ENCODE data around the gene SMAGP.
"Not testable (repeated sequence)": the region's sequence is repeated elsewhere in the genome, so short reads cannot be mapped to it uniquely, and the experiment has no call there.

The SMAGP gene

DNA sequence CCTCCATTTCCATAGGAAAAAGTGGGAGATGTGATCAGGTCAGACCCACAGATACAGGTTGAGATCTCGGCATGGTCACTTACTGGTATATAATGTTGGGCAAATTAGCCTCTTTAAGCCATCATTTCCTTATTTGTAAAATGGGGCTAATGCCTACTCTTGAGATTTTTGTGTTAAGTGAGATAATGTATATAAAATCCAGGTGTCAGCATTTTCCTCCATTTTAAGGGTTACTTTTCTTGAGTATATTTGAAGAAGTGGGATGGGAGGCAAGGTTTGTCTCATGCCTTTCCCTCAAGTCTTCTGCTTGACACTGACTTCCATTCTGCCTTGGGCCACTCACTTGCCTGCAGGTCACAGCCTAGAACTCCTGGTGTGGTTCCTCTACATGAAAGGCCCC, 42.3 kb downstream of the SMAGP start:
- H3K4ac ChIP-seq (ENCODE audit: low read depth, low read length), result no peak overlapping the region
- H2BK120ac ChIP-seq (ENCODE audit: insufficient read depth, low read length, poor library complexity), result no peak overlapping the region
- no peaks in the 10 kb centered on the region for H3K27me3 ChIP-seq (ENCODE audit: insufficient read depth, low read length)
- H4K8ac ChIP-seq (ENCODE audit: low read depth, low read length), result no peak overlapping the region
- no peaks in the 10 kb centered on the region for H3K79me1 ChIP-seq (ENCODE audit: low read length)
- H2BK12ac ChIP-seq (ENCODE audit: low read length), result no peak overlapping the region
- no peaks in the 10 kb centered on the region for H3K36me3 ChIP-seq (ENCODE audit: control insufficient read depth in 1 of 2, insufficient read depth in 2 of 2, low read length in 2 of 2)
- no peak overlapping the region for H2AK5ac ChIP-seq (ENCODE audit: low read length)
- no peak overlapping the region for H3K23ac ChIP-seq (ENCODE audit: low read length)
- WGBS (ENCODE audit: extremely low coverage, insufficient coverage, insufficient read length), result no CpG with 5 or more reads among the region's 1 CpG
- DNase-seq, result no peak
- no peaks in the 10 kb centered on the region for H3K4me1 ChIP-seq (ENCODE audit: control insufficient read depth in 1 of 2, insufficient read depth in 2 of 2, low read length in 2 of 2)
- H3K18ac ChIP-seq (ENCODE audit: low read length), result no peak overlapping the region
- no peak overlapping the region for H3K27ac ChIP-seq (ENCODE audit: low read depth, low read length)
- no peak overlapping the region for H3K9ac ChIP-seq (ENCODE audit: low read length)
- no peak overlapping the region for H3K14ac ChIP-seq (ENCODE audit: low read length)
- no peak overlapping the region for H3K4me2 ChIP-seq (ENCODE audit: low read length)
- H2AFZ ChIP-seq (ENCODE audit: insufficient read depth, low read length, poor library complexity), result no peak overlapping the region
- H3K9me3 ChIP-seq (ENCODE audit: insufficient read depth, low read depth, low read length), result peaks cover 3% of the 10 kb centered on the region
- H2BK5ac ChIP-seq (ENCODE audit: low read depth, low read length, poor library complexity), result no peak overlapping the region
- H4K12ac ChIP-seq (ENCODE audit: low read depth, low read length), result no peak overlapping the region
- no peak overlapping the region for H4K91ac ChIP-seq (ENCODE audit: low read depth, low read length)
- no peaks in the 10 kb centered on the region for H3K79me2 ChIP-seq (ENCODE audit: control insufficient read depth, insufficient read depth, low read length, poor library complexity)
- no peak overlapping the region for H3K4me3 ChIP-seq (ENCODE audit: low read depth, low read length)

GRCh38 chr12:51227112-51227511, 43.1 kb downstream of the SMAGP start:
- H2BK5ac ChIP-seq (ENCODE audit: low read depth, low read length, poor library complexity); H3K4me1 ChIP-seq (ENCODE audit: control insufficient read depth in 1 of 2, insufficient read depth in 2 of 2, low read length in 2 of 2); H4K91ac ChIP-seq (ENCODE audit: low read depth, low read length); H3K27me3 ChIP-seq (ENCODE audit: insufficient read depth, low read length); H3K4me2 ChIP-seq (ENCODE audit: low read length); H3K23ac ChIP-seq (ENCODE audit: low read length); H3K79me1 ChIP-seq (ENCODE audit: low read length); H3K79me2 ChIP-seq (ENCODE audit: control insufficient read depth, insufficient read depth, low read length, poor library complexity); H3K27ac ChIP-seq (ENCODE audit: low read depth, low read length); H3K4ac ChIP-seq (ENCODE audit: low read depth, low read length); H2BK12ac ChIP-seq (ENCODE audit: low read length); H3K4me3 ChIP-seq (ENCODE audit: low read depth, low read length); H2AK5ac ChIP-seq (ENCODE audit: low read length); H4K12ac ChIP-seq (ENCODE audit: low read depth, low read length); H3K36me3 ChIP-seq (ENCODE audit: control insufficient read depth in 1 of 2, insufficient read depth in 2 of 2, low read length in 2 of 2); H3K14ac ChIP-seq (ENCODE audit: low read length); H3K18ac ChIP-seq (ENCODE audit: low read length); H3K9ac ChIP-seq (ENCODE audit: low read length); H3K9me3 ChIP-seq (ENCODE audit: insufficient read depth, low read depth, low read length); H4K8ac ChIP-seq (ENCODE audit: low read depth, low read length); H2BK120ac ChIP-seq (ENCODE audit: insufficient read depth, low read length, poor library complexity): not testable (repeated sequence)
- H2AFZ ChIP-seq (ENCODE audit: insufficient read depth, low read length, poor library complexity), result peak overlapping the region; percentile 40
- WGBS (ENCODE audit: extremely low coverage, insufficient coverage, insufficient read length), result no CpG with 5 or more reads among the region's 5 CpGs
- DNase-seq, result peak in 1 of 2 donors; percentile 48

DNA sequence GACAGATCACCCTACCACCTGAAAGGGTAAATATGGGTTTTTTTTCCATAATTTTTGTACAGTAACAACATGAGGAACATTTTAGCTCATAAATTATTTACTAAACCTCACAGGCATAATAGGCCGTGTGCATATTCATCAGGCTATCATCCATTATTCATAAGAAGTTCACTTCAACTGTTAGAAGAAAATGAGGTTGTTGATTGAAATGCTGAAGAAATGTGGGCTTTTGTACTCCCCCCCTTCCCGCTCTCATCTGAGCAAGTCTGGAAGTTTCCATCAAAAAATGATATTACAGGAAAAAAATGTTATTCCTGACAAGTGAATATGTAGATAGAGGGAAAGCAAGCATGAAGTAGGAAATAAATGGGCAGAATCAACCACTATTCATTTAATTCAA, 44.4 kb downstream of the SMAGP start:
- DNase-seq, result no peak
- no peaks in the 10 kb centered on the region for H3K79me1 ChIP-seq (ENCODE audit: low read length)
- no peak overlapping the region for H3K4me2 ChIP-seq (ENCODE audit: low read length)
- H3K79me2 ChIP-seq (ENCODE audit: control insufficient read depth, insufficient read depth, low read length, poor library complexity), result no peaks in the 10 kb centered on the region
- WGBS (ENCODE audit: extremely low coverage, insufficient coverage, insufficient read length), result no CpG with 5 or more reads among the region's 2 CpGs
- no peak overlapping the region for H2BK120ac ChIP-seq (ENCODE audit: insufficient read depth, low read length, poor library complexity)
- no peak overlapping the region for H3K18ac ChIP-seq (ENCODE audit: low read length)
- no peak overlapping the region for H2BK12ac ChIP-seq (ENCODE audit: low read length)
- no peaks in the 10 kb centered on the region for H3K36me3 ChIP-seq (ENCODE audit: control insufficient read depth in 1 of 2, insufficient read depth in 2 of 2, low read length in 2 of 2)
- H3K4me3 ChIP-seq (ENCODE audit: low read depth, low read length), result no peak overlapping the region
- no peak overlapping the region for H2BK5ac ChIP-seq (ENCODE audit: low read depth, low read length, poor library complexity)
- no peaks in the 10 kb centered on the region for H3K4me1 ChIP-seq (ENCODE audit: control insufficient read depth in 1 of 2, insufficient read depth in 2 of 2, low read length in 2 of 2)
- no peak overlapping the region for H4K91ac ChIP-seq (ENCODE audit: low read depth, low read length)
- no peak overlapping the region for H3K4ac ChIP-seq (ENCODE audit: low read depth, low read length)
- H2AFZ ChIP-seq (ENCODE audit: insufficient read depth, low read length, poor library complexity), result no peak overlapping the region
- no peak overlapping the region for H2AK5ac ChIP-seq (ENCODE audit: low read length)
- H4K12ac ChIP-seq (ENCODE audit: low read depth, low read length), result no peak overlapping the region
- no peak overlapping the region for H3K23ac ChIP-seq (ENCODE audit: low read length)
- H3K27me3 ChIP-seq (ENCODE audit: insufficient read depth, low read length), result no peaks in the 10 kb centered on the region
- H3K27ac ChIP-seq (ENCODE audit: low read depth, low read length), result no peak overlapping the region
- H3K9me3 ChIP-seq (ENCODE audit: insufficient read depth, low read depth, low read length), result peaks cover 3% of the 10 kb centered on the region
- H3K9ac ChIP-seq (ENCODE audit: low read length), result no peak overlapping the region
- H3K14ac ChIP-seq (ENCODE audit: low read length), result no peak overlapping the region
- no peak overlapping the region for H4K8ac ChIP-seq (ENCODE audit: low read depth, low read length)

- Histone ChIP-seq H4K8ac (ENCODE audit: low read depth, low read length) (no peak overlapping the region), H2BK120ac (ENCODE audit: insufficient read depth, low read length, poor library complexity) (no peak overlapping the region), H3K18ac (ENCODE audit: low read length) (no peak overlapping the region), H2AFZ (ENCODE audit: insufficient read depth, low read length, poor library complexity) (no peak overlapping the region), H2BK12ac (ENCODE audit: low read length) (no peak overlapping the region), H3K79me1 (ENCODE audit: low read length) (no peaks in the 10 kb centered on the region), H3K27me3 (ENCODE audit: insufficient read depth, low read length) (no peaks in the 10 kb centered on the region), H3K79me2 (ENCODE audit: control insufficient read depth, insufficient read depth, low read length, poor library complexity) (no peaks in the 10 kb centered on the region), H2BK5ac (ENCODE audit: low read depth, low read length, poor library complexity) (no peak overlapping the region), H3K4me3 (ENCODE audit: low read depth, low read length) (no peak overlapping the region), H4K12ac (ENCODE audit: low read depth, low read length) (no peak overlapping the region), H3K9me3 (ENCODE audit: insufficient read depth, low read depth, low read length) (peaks cover 3% of the 10 kb centered on the region), H3K4me1 (ENCODE audit: control insufficient read depth in 1 of 2, insufficient read depth in 2 of 2, low read length in 2 of 2) (no peaks in the 10 kb centered on the region), H3K14ac (ENCODE audit: low read length) (no peak overlapping the region), H4K91ac (ENCODE audit: low read depth, low read length) (no peak overlapping the region), H3K27ac (ENCODE audit: low read depth, low read length) (no peak overlapping the region), H3K4me2 (ENCODE audit: low read length) (no peak overlapping the region), H3K36me3 (ENCODE audit: control insufficient read depth in 1 of 2, insufficient read depth in 2 of 2, low read length in 2 of 2) (no peaks in the 10 kb centered on the region), H3K4ac (ENCODE audit: low read depth, low read length) (no peak overlapping the region), H3K23ac (ENCODE audit: low read length) (no peak overlapping the region), H2AK5ac (ENCODE audit: low read length) (no peak overlapping the region), H3K9ac (ENCODE audit: low read length) (no peak overlapping the region)
- no peak for DNase-seq
- no CpG with 5 or more reads among the region's 4 CpGs for WGBS (ENCODE audit: extremely low coverage, insufficient coverage, insufficient read length)
These were observed 45.0 kb downstream of the SMAGP start for GRCh38 chr12:51225234-51225633.
